ENCODE data around the gene IDI2. TPM values are rescaled to one million over a fixed set of nuclear protein-coding genes. Genes with fewer than 3 reads are reported as not detected.
"Not testable (repeated sequence)": the region's sequence is repeated elsewhere in the genome, so short reads cannot be mapped to it uniquely, and the experiment has no call there.

Gene IDI2
- total RNA-seq: 0.16 TPM
- long read RNA-seq: 0 reads

DNA sequence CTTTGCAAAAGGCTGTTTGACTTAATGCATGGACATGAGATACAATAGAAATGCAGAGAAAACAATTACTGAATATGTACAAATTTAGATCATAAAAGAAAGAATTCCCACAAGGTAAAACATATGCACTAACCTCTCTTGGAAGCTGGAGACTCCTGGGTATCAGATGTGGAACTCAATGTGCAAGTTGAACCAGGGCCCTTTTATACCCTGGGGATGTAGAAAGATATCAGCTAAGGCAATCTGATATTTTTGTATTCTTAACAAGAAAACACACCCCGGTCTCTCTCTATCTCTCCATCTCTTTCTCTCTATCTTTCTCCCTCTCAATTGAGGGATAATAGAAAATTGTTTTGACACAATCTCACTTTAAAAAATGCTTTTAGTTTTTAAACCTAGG, at the start of gene IDI2:
Gene IDI2 (minus strand): TSS at position 177 of the 400 bp plus-strand sequence. CDS start 1,136 bp downstream, outside the sequence.
- no peak for ATAC-seq (ENCODE audit: poor library complexity)
- intact Hi-C loops (cut with DNase I): no loop called here

GRCh38 chr10:1074748-1075308, 49.2 kb upstream of the IDI2 start:
- ATAC-seq (ENCODE audit: poor library complexity): peak; percentile 8

More for the DNA sequence above, at the start of gene IDI2:
- no peak for DNase-seq

GRCh38 chr10:1074052-1074747, 48.5 kb upstream of the IDI2 start:
- intact Hi-C loops (cut with DNase I): no loop called here
- no peak for DNase-seq
- ATAC-seq (ENCODE audit: poor library complexity): peak; percentile 19

More at GRCh38 chr10:1074748-1075308, 49.2 kb upstream of the IDI2 start:
- no peak for DNase-seq
- intact Hi-C loops (cut with DNase I): no loop called here

DNA sequence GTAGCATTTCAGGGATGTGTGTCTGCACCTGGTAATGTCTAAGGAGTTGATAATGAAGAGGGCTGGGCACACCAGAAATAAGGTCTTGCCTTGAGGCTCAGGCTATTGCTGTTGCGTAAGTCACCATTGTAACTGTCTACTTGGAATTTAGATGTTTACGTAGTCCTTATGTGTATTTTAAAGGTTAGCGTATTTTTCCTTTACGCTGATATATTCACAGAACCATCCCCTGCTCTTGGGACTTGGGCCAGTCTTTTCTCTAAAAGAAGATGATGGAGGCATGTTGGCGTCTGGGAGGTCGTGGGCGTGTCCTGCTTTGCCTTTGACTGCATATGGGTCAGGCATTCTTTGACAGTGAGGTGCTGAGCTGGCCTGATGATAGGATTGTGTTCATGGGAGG, 45.3 kb upstream of the IDI2 start:
- intact Hi-C loops (cut with DNase I): no loop called here
- no peak for DNase-seq
- ATAC-seq (ENCODE audit: poor library complexity): no peak

- intact Hi-C loops (cut with DNase I): no loop called here
- DNase-seq: no peak
- no peak for ATAC-seq (ENCODE audit: poor library complexity)
Measured at GRCh38 chr10:1068380-1069361, 43.0 kb upstream of the IDI2 start.

DNA sequence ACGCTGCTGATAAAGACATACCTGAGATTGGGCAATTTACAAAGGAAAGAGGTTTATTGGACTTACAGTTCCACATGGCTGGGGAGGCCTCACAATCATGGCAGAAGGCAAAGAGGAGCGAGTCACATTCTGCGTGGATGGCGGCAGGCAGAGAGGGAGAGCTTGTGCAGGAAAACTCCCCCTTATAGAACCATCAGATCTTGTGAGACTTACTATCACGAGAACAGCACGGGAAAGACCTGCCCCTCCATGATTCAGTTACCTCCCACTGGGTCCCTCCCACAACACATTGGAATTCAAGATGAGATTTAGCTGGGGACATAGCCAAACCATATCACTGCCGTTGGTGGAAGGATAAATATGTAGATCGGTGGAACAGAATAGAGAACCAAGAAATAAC, 41.1 kb upstream of the IDI2 start:
- intact Hi-C loops (cut with DNase I); ATAC-seq (ENCODE audit: poor library complexity); DNase-seq: not testable (repeated sequence)

GRCh38 chr10:1064964-1065247, 39.2 kb upstream of the IDI2 start:
- no peak for ATAC-seq (ENCODE audit: poor library complexity)

DNA sequence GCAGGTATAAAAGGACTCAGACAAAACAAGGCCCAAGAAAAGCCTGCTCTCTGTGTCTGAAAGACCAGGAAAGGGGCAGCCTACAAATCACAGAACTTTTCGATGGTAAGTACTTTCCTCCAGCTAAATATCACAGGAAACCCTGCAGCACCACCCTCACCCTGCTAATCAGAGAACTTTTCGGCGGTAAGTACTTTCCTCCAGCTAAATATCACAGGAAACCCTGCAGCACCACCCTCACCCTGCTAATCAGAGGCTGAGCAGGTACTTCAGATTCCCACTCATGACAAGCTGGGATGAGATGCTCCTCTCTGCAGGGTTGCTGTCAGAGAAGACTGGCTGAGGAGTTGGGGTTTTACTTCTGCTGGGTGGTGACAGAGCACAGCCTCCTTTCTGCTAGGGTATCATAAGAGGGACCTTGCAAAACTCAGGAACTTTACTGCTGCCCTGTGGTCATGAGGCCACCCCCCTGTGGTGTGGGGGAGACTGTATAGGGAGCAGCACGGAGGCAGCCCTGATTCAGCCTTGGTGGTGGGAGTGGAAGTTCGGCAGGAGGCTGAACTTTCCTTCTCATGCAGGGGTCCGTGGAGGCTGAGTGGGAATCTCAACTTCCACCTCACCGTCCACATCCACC, 37.7 kb upstream of the IDI2 start:
- no peak for ATAC-seq (ENCODE audit: poor library complexity)
- intact Hi-C loops (cut with DNase I): no loop called here
- no peak for DNase-seq

More at GRCh38 chr10:1064964-1065247, 39.2 kb upstream of the IDI2 start:
- DNase-seq: no peak
- intact Hi-C loops (cut with DNase I): no loop called here

DNA sequence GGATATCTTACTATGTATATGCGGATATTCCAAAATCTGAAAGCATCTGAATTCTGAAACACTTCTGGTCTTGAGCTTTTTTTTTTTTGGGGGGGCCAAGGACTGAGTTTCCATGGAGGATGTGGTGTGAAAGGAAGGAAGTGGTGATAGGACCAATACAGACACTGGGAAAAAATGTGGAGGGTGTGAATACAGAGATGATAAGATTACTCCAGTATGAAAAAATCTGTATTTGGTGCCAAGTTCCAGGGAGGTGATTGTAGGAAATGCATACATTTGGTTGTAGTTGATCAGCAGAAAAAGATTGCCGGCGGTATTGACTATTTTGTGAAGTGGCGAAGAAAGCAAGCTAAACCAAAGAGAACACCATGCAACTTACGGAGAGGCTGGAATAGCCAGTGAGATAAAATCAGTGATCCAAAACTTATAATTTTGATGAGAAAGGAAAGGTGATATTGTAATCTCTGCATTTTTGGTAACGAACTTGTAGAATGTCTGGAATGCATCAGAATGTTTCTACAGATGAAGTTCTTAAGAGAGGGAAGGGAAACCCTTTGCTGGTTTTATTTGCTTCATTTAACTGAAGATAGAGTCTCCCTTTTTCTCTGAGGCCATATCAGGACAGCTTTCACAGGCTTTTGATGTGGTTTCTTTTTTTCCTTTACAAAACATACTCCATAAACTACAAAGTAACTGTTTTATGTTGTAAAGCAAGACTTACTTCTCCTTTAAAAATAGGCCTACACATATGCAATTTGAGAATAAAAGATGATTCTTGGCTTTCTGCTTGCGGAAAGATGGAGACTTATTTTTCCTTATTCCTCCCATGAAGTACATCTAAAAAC, 36.5 kb upstream of the IDI2 start:
- ATAC-seq (ENCODE audit: poor library complexity): no peak
- no peak for DNase-seq
- intact Hi-C loops (cut with DNase I): no loop called here

GRCh38 chr10:1059902-1060301, 34.2 kb upstream of the IDI2 start:
- ATAC-seq (ENCODE audit: poor library complexity): no peak
- intact Hi-C loops (cut with DNase I): no loop called here
- DNase-seq: no peak

GRCh38 chr10:1058017-1058416, 32.4 kb upstream of the IDI2 start:
- ATAC-seq (ENCODE audit: poor library complexity): peak; percentile 59
- DNase-seq: no peak
- intact Hi-C loops (cut with DNase I): no loop called here

- ATAC-seq (ENCODE audit: poor library complexity) (peak; percentile 25), DNase-seq (peak; percentile 45)
- intact Hi-C loops (cut with DNase I): no loop called here
Measured at GRCh38 chr10:1057106-1057657, 31.5 kb upstream of the IDI2 start.

DNA sequence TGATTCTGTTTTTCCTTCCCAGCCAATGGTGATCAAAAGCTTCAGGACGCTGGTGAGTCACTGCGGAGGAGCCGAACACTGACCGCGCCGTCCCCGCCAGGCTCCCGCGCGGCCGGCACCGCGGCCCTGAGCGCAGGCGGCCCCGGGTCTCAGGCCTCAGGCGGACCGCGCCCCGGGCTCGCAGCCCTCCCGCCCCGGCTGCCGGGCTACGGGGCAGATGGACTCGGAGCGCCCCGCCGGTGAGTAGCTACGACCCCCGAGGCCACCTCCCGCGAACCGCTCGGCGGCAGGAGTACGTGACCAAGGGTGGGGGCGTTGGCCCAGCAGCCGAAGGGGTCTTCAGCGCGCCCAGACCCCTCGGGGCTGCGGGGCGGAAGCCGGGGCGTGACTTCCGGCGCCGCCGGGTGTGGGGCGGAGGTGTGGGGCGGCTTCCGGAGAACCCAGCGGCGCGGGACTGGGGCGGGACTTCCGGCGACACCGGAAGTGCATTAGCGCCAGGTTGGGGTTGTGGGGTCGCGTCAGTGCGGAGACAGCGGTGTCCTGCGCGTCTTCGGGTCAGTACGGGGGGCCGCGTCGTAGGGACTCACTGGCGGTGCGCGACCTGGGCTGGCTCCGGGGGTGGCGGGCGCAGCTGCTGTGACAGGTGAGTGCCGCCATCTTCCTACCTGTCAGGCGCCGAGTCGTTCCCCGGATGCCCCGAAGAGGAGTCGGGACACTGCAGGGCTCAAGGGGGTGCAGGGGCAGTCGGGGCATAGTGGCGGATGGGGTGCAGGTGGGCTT, 30.9 kb upstream of the IDI2 start, which contains the start of gene WDR37:
Gene WDR37 (plus strand): TSS at position 60 of the 780 bp plus-strand sequence. CDS start 15,771 bp downstream, outside the sequence.
- DNase-seq: peak; percentile 93
- intact Hi-C loops (cut with DNase I): no loop called here
- ATAC-seq (ENCODE audit: poor library complexity): peak; percentile 97

DNA sequence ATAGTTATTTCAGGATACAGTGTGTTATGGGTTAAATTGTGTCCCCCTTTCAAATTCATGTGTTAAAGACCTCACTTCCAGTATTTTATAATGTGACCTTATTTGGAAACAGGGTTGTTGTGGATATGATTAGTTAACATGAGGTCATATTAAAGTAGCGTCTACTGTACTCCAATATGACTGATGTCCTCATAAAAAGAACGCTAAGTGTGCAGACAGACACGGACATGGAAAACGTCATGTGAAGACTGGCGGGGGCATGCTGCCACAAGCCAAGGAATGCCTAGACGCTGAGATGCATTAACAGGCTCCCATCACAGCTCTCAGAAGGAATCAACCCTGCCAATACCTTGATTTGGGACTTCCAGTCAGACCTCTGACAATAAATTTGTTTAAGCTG, 29.0 kb upstream of the IDI2 start:
- DNase-seq: no peak
- no peak for ATAC-seq (ENCODE audit: poor library complexity)
- intact Hi-C loops (cut with DNase I): no loop called here

DNA sequence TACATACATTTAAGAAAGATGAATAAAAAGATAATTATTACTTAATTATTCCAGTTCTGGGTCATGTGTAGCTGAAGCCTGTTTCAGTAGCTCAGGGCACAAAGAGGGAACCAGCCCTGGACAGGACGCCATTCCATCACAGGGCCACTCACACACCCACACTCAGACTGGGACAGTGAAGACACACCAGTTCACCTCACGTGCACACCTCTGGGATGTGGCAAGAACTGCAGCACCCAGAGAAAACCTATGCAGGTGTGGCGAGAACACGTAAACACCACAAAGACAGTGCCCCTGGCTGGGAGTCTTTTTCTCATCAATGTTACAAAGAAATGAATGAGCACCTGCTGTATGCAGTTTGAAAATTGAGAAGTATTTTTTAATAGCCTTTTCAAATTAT, 24.9 kb upstream of the IDI2 start:
- intact Hi-C loops (cut with DNase I): no loop called here
- ATAC-seq (ENCODE audit: poor library complexity) (no peak), DNase-seq (no peak)

DNA sequence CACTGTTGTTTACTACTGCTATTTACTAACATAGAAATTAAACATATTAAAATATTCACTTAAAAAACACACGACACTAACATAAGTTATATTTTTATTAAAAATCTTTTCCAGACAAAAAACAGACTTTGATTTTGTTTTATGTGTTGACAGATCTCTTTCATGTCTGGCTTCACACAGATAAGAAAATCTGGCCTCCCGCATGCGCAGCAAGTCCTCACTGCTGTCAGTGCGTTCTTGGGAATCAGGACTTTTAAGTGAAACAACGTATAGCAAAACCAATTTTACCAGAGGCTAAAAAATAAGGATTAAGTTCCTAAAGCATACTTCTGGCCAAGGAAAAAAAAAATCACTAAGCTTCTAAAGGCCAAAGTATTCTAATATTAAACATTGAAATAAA, 24.5 kb upstream of the IDI2 start:
- intact Hi-C loops (cut with DNase I): no loop called here
- DNase-seq (no peak), ATAC-seq (ENCODE audit: poor library complexity) (no peak)

- ATAC-seq (ENCODE audit: poor library complexity) (no peak), DNase-seq (no peak)
- intact Hi-C loops (cut with DNase I): no loop called here
Measured at GRCh38 chr10:1049425-1049958, 23.8 kb upstream of the IDI2 start.

All from Right ventricle myocardium superior (tissue), 1 donor.